Breast epithelium (tissue), 4 donors: ENCODE measurements around the gene SPOP. TPM values are rescaled to one million over a fixed set of nuclear protein-coding genes. Genes with fewer than 3 reads are reported as not detected.

Experiments
- DNase-seq, 2 donors: peaks; one replicate each; pipeline ENCODE4 v3.0.0-alpha.2; 2019; ENCODE audit warnings: low spot score in 2 of 2
- H3K27ac ChIP-seq, 2 donors: fragments of 200-600 bp; sonication (generic) in 1 of 2; one replicate each; pipeline ENCODE4 v1.5.1; 2016 to 2019; ENCODE audit warnings: mild to moderate bottlenecking in 1 of 2
- H3K27me3 ChIP-seq, 2 donors: fragments of 200-600 bp; sonication (generic) in 1 of 2; one replicate each; pipeline versions ENCODE4 v1.5.1 to v1.6.0; 2017 to 2019; ENCODE audit warnings: control low read depth in 1 of 2, mild to moderate bottlenecking in 1 of 2
- H3K36me3 ChIP-seq: fragments of 200-600 bp; one replicate; pipeline ENCODE4 v1.5.1; 2019
- H3K4me1 ChIP-seq, 2 donors: fragments of 200-600 bp; sonication (generic); one replicate each; pipeline ENCODE4 v1.5.1; 2016 to 2019; ENCODE audit warnings: control low read depth in 1 of 2
- H3K4me3 ChIP-seq, 3 donors: fragments of 200-600 bp; sonication (generic); 1 replicate in 2 of 3; 2 replicates in 1 of 3; pipeline ENCODE4 v1.5.1; 2016 to 2019; ENCODE audit warnings: mild to moderate bottlenecking in 3 of 3, moderate library complexity in 2 of 3
- H3K9me3 ChIP-seq, 2 donors: fragments of 200-600 bp; sonication (generic) in 1 of 2; one replicate each; pipeline ENCODE4 v1.5.1; 2016 to 2019; ENCODE audit warnings: control low read depth in 1 of 2
- POLR2A ChIP-seq: fragments of 450-650 bp; IDR thresholded peaks from one replicate; pipeline ENCODE4 v1.6.1; 2016; ENCODE audit warnings: antibody characterized with exemption, mild to moderate bottlenecking, moderate library complexity
- POLR2AphosphoS5 ChIP-seq, 3 donors: sonication (generic); formaldehyde crosslinking; IDR thresholded peaks; one replicate each; pipeline ENCODE4 v1.6.1; 2017; ENCODE audit warnings: antibody characterized with exemption in 3 of 3
- intact Hi-C: fragments of 100-400 bp; cut with DNase I; formaldehyde crosslinking; loops from one replicate; pipeline ENCODE4 v1.15.1; 2023; ENCODE audit warnings: low total_unique reads
- total RNA-seq, 3 donors: library from RNA; depleted of rRNA; stranded (reverse); fragments of >200 nt; gene quantifications; one replicate each; pipeline ENCODE4 v1.1.0, GENCODE V29; 2016
- TF ChIP-seq, protein P1 (sequence below), 3 donors: fragments of 450-650 bp; IDR thresholded peaks; one replicate each; pipeline ENCODE4 v1.5.1; 2016 to 2017; ENCODE audit warnings: antibody characterized with exemption in 3 of 3, mild to moderate bottlenecking in 3 of 3, moderate library complexity in 3 of 3

Gene SPOP
- total RNA-seq, 3 donors from 2014 or later, result 48.3 to 73.8 (median 55.4) TPM

DNA sequence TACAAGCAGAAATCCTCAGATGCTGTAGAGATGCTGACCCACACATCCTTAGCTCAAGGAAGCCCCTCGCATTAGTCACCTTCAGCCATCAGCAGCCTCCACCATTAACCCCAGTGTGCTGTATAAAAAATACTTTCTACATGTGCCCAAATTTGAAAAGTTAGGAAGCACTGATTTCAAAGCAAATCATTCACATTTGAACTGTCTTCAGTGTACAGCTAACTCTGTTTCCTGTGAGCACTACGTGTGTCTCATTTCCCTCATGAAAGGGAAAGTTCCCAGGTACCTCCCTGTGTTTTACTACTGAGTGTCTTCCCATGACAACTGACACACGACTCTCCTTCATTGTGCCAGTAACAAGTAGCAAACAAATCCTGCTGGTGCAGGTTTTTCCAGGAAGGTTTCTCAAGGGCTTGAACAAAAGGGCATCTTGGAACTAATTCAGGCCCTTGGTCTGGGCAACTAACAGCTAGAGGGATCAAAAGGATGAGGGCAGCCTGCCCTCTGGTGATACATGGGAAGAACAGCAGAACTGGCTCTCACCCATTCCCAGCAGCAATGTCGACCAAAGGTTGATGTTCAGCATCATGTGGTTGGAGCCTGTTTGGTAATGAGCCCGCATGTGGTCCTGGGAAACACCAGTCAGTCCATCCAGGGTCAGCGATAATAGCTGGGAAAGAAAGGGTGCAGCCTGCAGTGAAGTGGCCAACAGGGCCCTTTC lies 25.8 kb upstream of the SPOP start:
- TF ChIP-seq POLR2AphosphoS5 (IDR thresholded peaks at IDR 0.05), result no peak
- TF ChIP-seq, protein P1, sequence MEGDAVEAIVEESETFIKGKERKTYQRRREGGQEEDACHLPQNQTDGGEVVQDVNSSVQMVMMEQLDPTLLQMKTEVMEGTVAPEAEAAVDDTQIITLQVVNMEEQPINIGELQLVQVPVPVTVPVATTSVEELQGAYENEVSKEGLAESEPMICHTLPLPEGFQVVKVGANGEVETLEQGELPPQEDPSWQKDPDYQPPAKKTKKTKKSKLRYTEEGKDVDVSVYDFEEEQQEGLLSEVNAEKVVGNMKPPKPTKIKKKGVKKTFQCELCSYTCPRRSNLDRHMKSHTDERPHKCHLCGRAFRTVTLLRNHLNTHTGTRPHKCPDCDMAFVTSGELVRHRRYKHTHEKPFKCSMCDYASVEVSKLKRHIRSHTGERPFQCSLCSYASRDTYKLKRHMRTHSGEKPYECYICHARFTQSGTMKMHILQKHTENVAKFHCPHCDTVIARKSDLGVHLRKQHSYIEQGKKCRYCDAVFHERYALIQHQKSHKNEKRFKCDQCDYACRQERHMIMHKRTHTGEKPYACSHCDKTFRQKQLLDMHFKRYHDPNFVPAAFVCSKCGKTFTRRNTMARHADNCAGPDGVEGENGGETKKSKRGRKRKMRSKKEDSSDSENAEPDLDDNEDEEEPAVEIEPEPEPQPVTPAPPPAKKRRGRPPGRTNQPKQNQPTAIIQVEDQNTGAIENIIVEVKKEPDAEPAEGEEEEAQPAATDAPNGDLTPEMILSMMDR (IDR thresholded peaks at IDR 0.05), result peak in 1 of 3 donors; percentile 52
- Histone ChIP-seq H3K4me1 (peaks cover 0 to 10% of the 10 kb centered on the region in 2 donors), H3K27me3 (no peaks in the 10 kb centered on the region), H3K27ac (peak overlapping the region; percentile 56 to 78), H3K4me3 (no peak overlapping the region), H3K9me3 (no peaks in the 10 kb centered on the region), H3K36me3 (peaks cover 4% of the 10 kb centered on the region)
- DNase-seq, result peak in 1 of 2 donors; percentile 68
- intact Hi-C loops, result loop anchor here (10.0 kb wide), 1 partner anchor 151 kb away; no protein-coding TSS in a partner anchor

DNA sequence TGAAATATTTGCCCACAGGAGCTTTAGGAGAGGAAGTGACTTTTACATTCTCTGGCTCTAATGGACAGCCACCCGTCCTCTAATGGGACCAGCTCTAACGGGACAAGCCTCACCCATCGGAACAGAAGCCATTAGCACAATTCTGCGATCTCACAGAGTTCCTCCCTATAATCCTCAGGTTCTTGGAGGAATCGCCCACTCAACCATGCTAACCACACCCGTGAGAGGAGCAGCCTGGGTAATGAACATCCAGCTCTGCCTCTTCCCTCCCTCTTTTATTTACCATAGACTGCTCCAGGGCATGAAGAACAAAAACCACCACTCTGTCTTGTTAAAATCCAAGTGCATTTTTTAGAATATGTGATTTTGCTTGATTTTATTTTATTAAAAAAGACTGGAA lies 23.1 kb upstream of the SPOP start:
- no peak overlapping the region for H3K27ac ChIP-seq
- no peak overlapping the region for H3K4me3 ChIP-seq
- intact Hi-C loops, result loop anchor here (10.0 kb wide), 1 partner anchor 154 kb away; no protein-coding TSS in a partner anchor
- H3K9me3 ChIP-seq, result no peaks in the 10 kb centered on the region
- no peaks in the 10 kb centered on the region for H3K4me1 ChIP-seq
- TF ChIP-seq, protein P1 (IDR thresholded peaks at IDR 0.05), result no peak
- TF ChIP-seq POLR2A (no peak), POLR2AphosphoS5 (IDR thresholded peaks at IDR 0.05) (no peak)
- H3K27me3 ChIP-seq, result no peaks in the 10 kb centered on the region
- peaks cover 4% of the 10 kb centered on the region for H3K36me3 ChIP-seq
- DNase-seq, result no peak

DNA sequence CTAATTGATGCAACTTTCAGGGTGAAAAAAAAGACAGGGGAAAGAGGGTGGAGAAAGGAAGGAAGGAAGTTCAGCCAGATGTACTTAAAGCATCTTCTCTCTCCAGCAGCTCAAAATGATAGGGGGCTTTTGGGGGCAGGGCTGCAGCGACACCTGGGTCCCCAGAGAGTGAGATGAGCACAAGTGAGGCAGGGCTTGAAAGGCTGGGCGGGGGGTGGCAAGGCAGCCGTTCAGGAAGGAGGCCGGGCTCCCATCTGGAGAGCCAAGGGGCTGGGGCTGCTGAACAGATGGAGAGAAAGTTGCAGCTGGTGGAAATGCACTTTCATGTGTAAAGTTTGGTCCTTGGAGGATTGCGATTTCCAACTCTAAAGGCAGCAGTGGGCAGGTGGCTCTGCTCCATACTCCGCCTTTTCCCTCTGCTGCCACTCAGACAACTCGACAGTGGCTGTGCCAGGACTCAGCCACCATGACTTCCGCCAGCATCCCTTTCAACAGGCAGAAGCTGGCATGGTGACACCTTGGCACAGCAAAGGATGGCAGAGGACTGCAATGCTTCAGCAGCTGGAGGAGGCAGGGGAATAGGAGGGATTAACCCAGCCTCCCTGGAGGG lies 22.2 kb upstream of the SPOP start:
- TF ChIP-seq, protein P1 (IDR thresholded peaks at IDR 0.05), result no peak
- no peak for TF ChIP-seq POLR2AphosphoS5 (IDR thresholded peaks at IDR 0.05)
- TF ChIP-seq POLR2A, result no peak
- no peaks in the 10 kb centered on the region for H3K27me3 ChIP-seq

DNA sequence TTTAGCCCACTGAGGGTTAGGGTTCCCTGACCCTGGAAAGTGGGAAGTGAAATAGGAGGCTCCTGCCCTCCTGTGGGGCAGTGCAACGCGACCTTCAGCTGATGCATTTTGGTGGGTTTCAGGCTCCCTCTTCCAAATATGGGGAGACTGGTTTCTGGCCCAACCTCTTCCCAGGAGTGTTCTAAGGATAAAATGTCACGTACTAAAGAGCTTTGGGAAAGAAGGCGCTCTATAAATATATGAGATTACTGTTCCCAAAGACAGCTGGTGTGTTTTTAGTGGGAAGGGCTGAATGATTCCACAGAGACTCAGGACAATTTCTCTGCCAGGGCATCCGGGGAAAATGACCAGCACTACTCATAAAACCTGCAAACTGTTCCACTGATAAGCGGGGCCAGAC lies 20.1 kb upstream of the SPOP start:
- DNase-seq, result no peak
- Histone ChIP-seq H3K36me3 (peaks cover 4% of the 10 kb centered on the region), H3K4me3 (no peak overlapping the region), H3K27me3 (no peaks in the 10 kb centered on the region), H3K4me1 (no peaks in the 10 kb centered on the region), H3K27ac (no peak overlapping the region), H3K9me3 (no peaks in the 10 kb centered on the region)
- intact Hi-C loops, result no loop called here
- no peak for TF ChIP-seq POLR2AphosphoS5 (IDR thresholded peaks at IDR 0.05)
- TF ChIP-seq POLR2A, result no peak
- TF ChIP-seq, protein P1 (IDR thresholded peaks at IDR 0.05), result no peak

More for the DNA sequence above, 22.2 kb upstream of the SPOP start:
- DNase-seq, result no peak
- no peaks in the 10 kb centered on the region for H3K4me1 ChIP-seq
- H3K36me3 ChIP-seq, result peaks cover 4% of the 10 kb centered on the region
- H3K27ac ChIP-seq, result peak overlapping the region in 1 of 2 donors; percentile 33
- no peaks in the 10 kb centered on the region for H3K9me3 ChIP-seq
- no peak overlapping the region for H3K4me3 ChIP-seq
- intact Hi-C loops, result loop anchor here (10.0 kb wide), 1 partner anchor 155 kb away; no protein-coding TSS in a partner anchor

DNA sequence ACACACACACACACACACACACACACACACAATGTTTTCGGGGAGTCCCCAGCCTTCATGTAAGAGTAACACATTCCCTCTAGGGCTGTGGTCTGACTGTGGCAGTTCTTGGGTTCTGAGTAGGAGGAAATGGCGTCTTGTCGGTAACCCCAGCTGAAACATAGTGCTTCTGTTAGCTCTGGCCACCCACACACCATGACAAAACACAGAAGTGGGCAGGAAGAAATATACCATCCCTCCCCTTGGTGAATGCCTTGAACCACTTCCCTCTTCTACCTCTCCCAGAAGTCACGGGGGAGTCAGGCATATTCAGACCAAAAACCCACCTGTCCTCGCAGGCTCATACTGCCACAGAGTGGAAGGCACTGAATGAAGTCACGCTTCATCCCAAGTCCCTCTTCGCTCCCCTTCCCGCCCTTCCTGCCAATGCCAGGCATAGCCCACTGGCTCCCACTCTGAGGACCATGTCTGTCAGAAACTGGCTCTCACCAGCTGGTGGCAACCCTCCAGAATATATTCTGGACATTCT lies 18.4 kb upstream of the SPOP start:
- TF ChIP-seq, protein P1 (IDR thresholded peaks at IDR 0.05), result no peak
- TF ChIP-seq POLR2AphosphoS5 (IDR thresholded peaks at IDR 0.05) (no peak), POLR2A (no peak)
- H3K4me3 ChIP-seq, result no peak overlapping the region
- H3K27me3 ChIP-seq, result no peaks in the 10 kb centered on the region
- intact Hi-C loops, result no loop called here
- no peaks in the 10 kb centered on the region for H3K4me1 ChIP-seq
- DNase-seq, result no peak
- no peaks in the 10 kb centered on the region for H3K9me3 ChIP-seq
- no peak overlapping the region for H3K27ac ChIP-seq
- no peaks in the 10 kb centered on the region for H3K36me3 ChIP-seq
